GM19455 (cell line): Measurements from ENCODE around the gene GRIN2C.
"Not testable (repeated sequence)": the region's sequence is repeated elsewhere in the genome, so short reads cannot be mapped to it uniquely, and the experiment has no call there.

ENCODE experiments used
- ATAC-seq: cut with Tn5 transposase; IDR thresholded peaks from one replicate; pipeline ENCODE4 v1.9.1; 2021; ENCODE audit not compliant: unreplicated experiment

The GRIN2C gene

GRCh38 chr17:74881073-74881472, 21.4 kb upstream of the GRIN2C start:
- ATAC-seq: no peak

- ATAC-seq: no peak
Measured at GRCh38 chr17:74879308-74879707, 19.6 kb upstream of the GRIN2C start.

- no peak for ATAC-seq
Measured at GRCh38 chr17:74878658-74879057, 19.0 kb upstream of the GRIN2C start.

- ATAC-seq: no peak
Measured at GRCh38 chr17:74877592-74878548, 18.2 kb upstream of the GRIN2C start.

GRCh38 chr17:74875977-74876593, 16.4 kb upstream of the GRIN2C start:
- ATAC-seq: no peak

GRCh38 chr17:74875155-74875976, 15.7 kb upstream of the GRIN2C start:
- ATAC-seq: no peak

GRCh38 chr17:74874615-74875037, 14.9 kb upstream of the GRIN2C start:
- ATAC-seq: no peak

- ATAC-seq: no peak
Measured at GRCh38 chr17:74873874-74874614, 14.4 kb upstream of the GRIN2C start.

- peak; percentile 86 for ATAC-seq
Measured at GRCh38 chr17:74873037-74873873, 13.6 kb upstream of the GRIN2C start.

- peak; percentile 32 for ATAC-seq
Measured at GRCh38 chr17:74872313-74873036, 12.8 kb upstream of the GRIN2C start, which contains the start of gene FDXR. TSS of gene FDXR (minus strand) at chr17:74872994. CDS start at chr17:74872944, 50 bp downstream.

- no peak for ATAC-seq
Measured at GRCh38 chr17:74871356-74872076, 11.8 kb upstream of the GRIN2C start.

GRCh38 chr17:74870512-74870911, 10.8 kb upstream of the GRIN2C start:
- ATAC-seq: no peak

GRCh38 chr17:74870028-74870427, 10.3 kb upstream of the GRIN2C start:
- not testable (repeated sequence) for ATAC-seq

GRCh38 chr17:74868908-74869255, 9.2 kb upstream of the GRIN2C start:
- ATAC-seq: no peak

- no peak for ATAC-seq
Measured at GRCh38 chr17:74868251-74868907, 8.7 kb upstream of the GRIN2C start.

- no peak for ATAC-seq
Measured at GRCh38 chr17:74866198-74866835, 6.6 kb upstream of the GRIN2C start.

GRCh38 chr17:74865504-74866197, 6.0 kb upstream of the GRIN2C start:
- no peak for ATAC-seq
